OCI-LY3 (cell line): Measurements from ENCODE around the gene ABI1.

ENCODE experiments used
- H2AFZ ChIP-seq: fragments of 200-600, 300-600 bp; shearing (Covaris generic); 2 replicates; pipeline ENCODE4 v1.6.0; 2014; ENCODE audit warnings: antibody characterized with exemption, low read depth, low read length
- H3K27ac ChIP-seq: fragments of 200-600, 300-600 bp; sonication (generic); 2 replicates; pipeline ENCODE4 v1.5.1; 2014; ENCODE audit warnings: mild to moderate bottlenecking, low read length, moderate library complexity, mixed read lengths
- H3K27me3 ChIP-seq: fragments of 200-600, 300-600 bp; sonication (generic); 2 replicates; pipeline ENCODE4 v1.6.1; 2014; ENCODE audit warnings: low read depth, low read length, mixed read lengths
- H3K36me3 ChIP-seq: fragments of 200-600, 300-600 bp; sonication (generic); replicated peaks from 2 replicates; pipeline ENCODE3; 2014; ENCODE audit warnings: low read depth, low read length, mixed read lengths
- H3K4me1 ChIP-seq: fragments of 300-600, 200-600 bp; sonication (generic); 2 replicates; pipeline ENCODE4 v1.6.1; 2014; ENCODE audit warnings: low read length, mixed read lengths
- H3K4me2 ChIP-seq: fragments of 200-600, 300-600 bp; sonication (generic); 2 replicates; pipeline ENCODE4 v1.6.1; 2014; ENCODE audit warnings: low read length, mixed read lengths
- H3K4me3 ChIP-seq: fragments of 300-600, 200-600 bp; sonication (generic); 2 replicates; pipeline ENCODE4 v1.5.1; 2014; ENCODE audit warnings: antibody characterized with exemption, mild to moderate bottlenecking, low read length, moderate library complexity
- H3K79me2 ChIP-seq: fragments of 300-600, 200-600 bp; shearing (Covaris generic); 2 replicates; pipeline ENCODE4 v1.6.1; 2014; ENCODE audit warnings: mild to moderate bottlenecking, low read length, mixed read lengths
- H3K9ac ChIP-seq: fragments of 300-600, 200-600 bp; shearing (Covaris generic); 2 replicates; pipeline ENCODE4 v1.6.0; 2014; ENCODE audit warnings: mild to moderate bottlenecking, low read length, moderate library complexity
- H3K9me3 ChIP-seq: fragments of 200-600, 300-600 bp; shearing (Covaris generic); 2 replicates; pipeline ENCODE4 v1.6.1; 2014; ENCODE audit warnings: low read length, mixed read lengths; ENCODE audit not compliant: insufficient read depth
- H4K20me1 ChIP-seq: fragments of 200-600, 300-600 bp; sonication (generic); 2 replicates; pipeline ENCODE4 v1.6.1; 2016; ENCODE audit warnings: low read length, mixed read lengths; ENCODE audit not compliant: insufficient read depth
- CTCF ChIP-seq: fragments of 200-600, 300-600 bp; sonication (generic); IDR thresholded peaks from 2 replicates; pipeline ENCODE4 v1.5.1; 2014; ENCODE audit warnings: antibody characterized with exemption, low read length, low read depth
- EZH2phosphoT487 ChIP-seq: fragments of 200-600 bp; shearing (Covaris generic); IDR thresholded peaks from 2 replicates; pipeline ENCODE4 v1.6.1; 2018; ENCODE audit warnings: antibody characterized with exemption, mixed run types, low read depth

Gene ABI1

GRCh38 chr10:26804418-26805393, 56.1 kb downstream of the ABI1 start:
- Histone ChIP-seq H3K27ac (no peak overlapping the region), H3K27me3 (no peaks in the 10 kb centered on the region), H3K9me3 (no peaks in the 10 kb centered on the region), H4K20me1 (peaks cover 94% of the 10 kb centered on the region), H2AFZ (no peak overlapping the region), H3K4me1 (peaks cover 43% of the 10 kb centered on the region), H3K36me3 (peaks cover 5% of the 10 kb centered on the region), H3K4me2 (no peak overlapping the region), H3K4me3 (no peak overlapping the region), H3K79me2 (peaks cover 99% of the 10 kb centered on the region), H3K9ac (no peak overlapping the region)
- TF ChIP-seq EZH2phosphoT487 (no peak), CTCF (no peak)

DNA sequence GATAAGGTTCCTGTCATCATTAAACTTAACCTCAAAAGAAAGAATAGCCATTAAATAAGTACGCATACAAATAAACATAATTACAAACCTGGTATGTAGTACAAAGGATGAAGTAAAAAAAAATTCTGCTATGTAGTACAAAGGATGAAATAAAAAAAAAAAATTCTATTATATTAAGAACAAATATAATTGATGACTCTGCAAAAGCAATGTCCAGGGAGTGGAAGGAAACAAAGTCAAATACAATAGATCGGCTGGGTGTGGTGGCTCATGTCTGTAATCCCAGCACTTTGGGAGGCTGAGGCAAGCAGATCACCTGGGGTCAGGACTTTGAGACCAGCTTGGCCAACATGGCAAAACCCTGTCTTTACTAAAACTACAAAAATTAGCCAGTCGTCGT, 56.9 kb downstream of the ABI1 start:
- Histone ChIP-seq H3K4me1 (peaks cover 50% of the 10 kb centered on the region), H3K4me2 (no peak overlapping the region), H3K4me3 (no peak overlapping the region), H4K20me1 (peaks cover 92% of the 10 kb centered on the region), H3K79me2 (peaks cover 100% of the 10 kb centered on the region), H2AFZ (no peak overlapping the region), H3K27ac (no peak overlapping the region), H3K36me3 (peaks cover 5% of the 10 kb centered on the region), H3K9me3 (no peaks in the 10 kb centered on the region), H3K9ac (no peak overlapping the region), H3K27me3 (no peaks in the 10 kb centered on the region)
- TF ChIP-seq CTCF (no peak), EZH2phosphoT487 (no peak)

DNA sequence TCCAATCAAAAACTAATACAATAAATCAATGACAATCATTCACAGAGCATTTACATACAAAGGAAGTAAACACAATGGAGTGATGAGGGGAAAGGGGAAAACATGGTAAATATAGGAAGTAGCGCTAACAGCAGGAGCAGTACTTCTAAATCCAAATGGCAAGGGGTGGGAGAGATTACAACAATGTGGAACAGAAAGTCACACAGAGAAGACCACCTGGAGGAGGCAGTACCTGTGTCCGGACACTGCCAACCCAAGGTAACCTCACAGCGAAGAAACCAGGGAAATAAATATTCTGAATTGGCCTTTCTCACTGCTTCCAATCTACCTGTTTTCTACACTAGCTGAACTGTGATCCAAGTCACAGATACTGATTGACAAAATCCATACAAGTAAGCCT, 58.2 kb downstream of the ABI1 start:
- Histone ChIP-seq H3K4me1 (peaks cover 61% of the 10 kb centered on the region), H3K9ac (no peak overlapping the region), H3K36me3 (peaks cover 5% of the 10 kb centered on the region), H3K79me2 (peaks cover 100% of the 10 kb centered on the region), H3K27me3 (no peaks in the 10 kb centered on the region), H2AFZ (no peak overlapping the region), H3K27ac (no peak overlapping the region), H3K9me3 (no peaks in the 10 kb centered on the region), H4K20me1 (peaks cover 93% of the 10 kb centered on the region), H3K4me3 (no peak overlapping the region), H3K4me2 (no peak overlapping the region)
- TF ChIP-seq EZH2phosphoT487 (no peak), CTCF (no peak)

DNA sequence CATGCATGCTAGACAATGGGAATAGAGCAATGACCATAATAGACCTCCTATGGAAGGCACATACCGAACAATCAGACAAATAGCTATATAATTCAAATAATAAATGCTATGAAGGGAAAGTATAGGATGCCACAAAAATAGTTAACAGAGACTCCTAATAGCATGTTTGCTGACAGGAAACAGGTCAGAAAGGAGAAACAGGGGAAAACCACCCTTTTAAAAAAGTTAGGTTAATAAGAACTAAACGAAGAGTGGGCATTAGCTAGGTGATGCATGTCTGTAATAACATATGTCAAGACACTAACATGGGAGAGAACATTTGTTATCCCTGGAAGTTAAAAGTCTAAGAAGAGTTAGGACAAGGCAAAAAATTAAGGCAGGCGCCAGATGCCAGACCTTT, 58.9 kb downstream of the ABI1 start:
- peaks cover 100% of the 10 kb centered on the region for H3K79me2 ChIP-seq
- peaks cover 60% of the 10 kb centered on the region for H3K4me1 ChIP-seq
- no peak overlapping the region for H2AFZ ChIP-seq
- H3K4me3 ChIP-seq = no peak overlapping the region
- H3K27me3 ChIP-seq = no peaks in the 10 kb centered on the region
- H3K4me2 ChIP-seq = peak overlapping the region; percentile 11; the same call in 1 of the 2 replicates
- H3K9ac ChIP-seq = no peak overlapping the region
- no peak for TF ChIP-seq EZH2phosphoT487
- TF ChIP-seq CTCF = no peak
- peaks cover 10% of the 10 kb centered on the region for H3K36me3 ChIP-seq
- no peaks in the 10 kb centered on the region for H3K9me3 ChIP-seq
- peaks cover 93% of the 10 kb centered on the region for H4K20me1 ChIP-seq
- no peak overlapping the region for H3K27ac ChIP-seq
